GM18511 (cell line): ENCODE measurements around the gene KAT7.
"Not testable (repeated sequence)": the region's sequence is repeated elsewhere in the genome, so short reads cannot be mapped to it uniquely, and the experiment has no call there.

ENCODE experiments used
- ATAC-seq: cut with Tn5 transposase; IDR thresholded peaks from one replicate; pipeline ENCODE4 v1.9.1; 2021; ENCODE audit warnings: mild to moderate bottlenecking, moderate library complexity; ENCODE audit not compliant: unreplicated experiment

Gene KAT7

GRCh38 chr17:49788478-49789242 is at the start of gene KAT7:
TSS of gene KAT7 (plus strand) at chr17:49788681. CDS start at chr17:49788835, 154 bp downstream.
- peak; percentile 91 for ATAC-seq

GRCh38 chr17:49739641-49740271 is 48.7 kb upstream of the KAT7 start:
- peak; percentile 74 for ATAC-seq

GRCh38 chr17:49741009-49741691 is 47.3 kb upstream of the KAT7 start:
- no peak for ATAC-seq

GRCh38 chr17:49741692-49742076 is 46.8 kb upstream of the KAT7 start:
- ATAC-seq = no peak

GRCh38 chr17:49742166-49742638 is 46.3 kb upstream of the KAT7 start:
- ATAC-seq = no peak

GRCh38 chr17:49745175-49746139 is 43.0 kb upstream of the KAT7 start:
- ATAC-seq = no peak

GRCh38 chr17:49746791-49747490 is 41.5 kb upstream of the KAT7 start:
- ATAC-seq = peak; percentile 53

- no peak for ATAC-seq
Measured at GRCh38 chr17:49747632-49748031, 40.8 kb upstream of the KAT7 start.

GRCh38 chr17:49748223-49748622 is 40.3 kb upstream of the KAT7 start:
- ATAC-seq = no peak

GRCh38 chr17:49748791-49749190 is 39.7 kb upstream of the KAT7 start:
- peak; percentile 86 for ATAC-seq

GRCh38 chr17:49749730-49750129 is 38.8 kb upstream of the KAT7 start:
- no peak for ATAC-seq

- ATAC-seq = no peak
Measured at GRCh38 chr17:49752508-49752907, 36.0 kb upstream of the KAT7 start.

GRCh38 chr17:49753959-49754391 is 34.5 kb upstream of the KAT7 start:
- no peak for ATAC-seq

- no peak for ATAC-seq
Measured at GRCh38 chr17:49755663-49756283, 32.7 kb upstream of the KAT7 start.

GRCh38 chr17:49756323-49757150 is 31.9 kb upstream of the KAT7 start:
- ATAC-seq = no peak

- no peak for ATAC-seq
Measured at GRCh38 chr17:49757151-49757777, 31.2 kb upstream of the KAT7 start.

GRCh38 chr17:49758464-49759010 is 29.9 kb upstream of the KAT7 start:
- ATAC-seq = not testable (repeated sequence)

- ATAC-seq = no peak
Measured at GRCh38 chr17:49759203-49759602, 29.3 kb upstream of the KAT7 start.
